ENCODE results near the gene OXNAD1. TPM values are rescaled to one million over a fixed set of nuclear protein-coding genes. Genes with fewer than 3 reads are reported as not detected.
"Not testable (repeated sequence)": the region's sequence is repeated elsewhere in the genome, so short reads cannot be mapped to it uniquely, and the experiment has no call there.

OXNAD1 gene
- polyA plus RNA-seq, 1 donor: 17.9 TPM

- no peak for DNase-seq
Measured at GRCh38 chr3:16304061-16305010, 39.3 kb downstream of the OXNAD1 start.

- no peak for DNase-seq
Measured at GRCh38 chr3:16305111-16305541, 40.1 kb downstream of the OXNAD1 start.

- no peak for DNase-seq
Measured at GRCh38 chr3:16307832-16308531, 43.0 kb downstream of the OXNAD1 start.

GRCh38 chr3:16308727-16309126 lies 43.7 kb downstream of the OXNAD1 start:
- DNase-seq: no peak

GRCh38 chr3:16309558-16309957 lies 44.5 kb downstream of the OXNAD1 start:
- DNase-seq: no peak

- not testable (repeated sequence) for DNase-seq
Measured at GRCh38 chr3:16310486-16310885, 45.5 kb downstream of the OXNAD1 start.

GRCh38 chr3:16311960-16312451 lies 47.0 kb downstream of the OXNAD1 start:
- no peak for DNase-seq

GRCh38 chr3:16313886-16314645 lies 49.1 kb downstream of the OXNAD1 start:
- DNase-seq: no peak

- DNase-seq: no peak
Measured at GRCh38 chr3:16315623-16316022, 50.6 kb downstream of the OXNAD1 start.

GRCh38 chr3:16316396-16316795 lies 51.4 kb downstream of the OXNAD1 start:
- DNase-seq: no peak

GRCh38 chr3:16316847-16317560 lies 52.0 kb downstream of the OXNAD1 start:
- no peak for DNase-seq

GRCh38 chr3:16317561-16317945 lies 52.5 kb downstream of the OXNAD1 start:
- no peak for DNase-seq

GRCh38 chr3:16318176-16318575 lies 53.2 kb downstream of the OXNAD1 start:
- DNase-seq: no peak

GRCh38 chr3:16319307-16319706 lies 54.3 kb downstream of the OXNAD1 start:
- no peak for DNase-seq

- DNase-seq: no peak
Measured at GRCh38 chr3:16319723-16320122, 54.7 kb downstream of the OXNAD1 start.

GRCh38 chr3:16320711-16321110 lies 55.7 kb downstream of the OXNAD1 start:
- no peak for DNase-seq

GRCh38 chr3:16322189-16322588 lies 57.2 kb downstream of the OXNAD1 start:
- DNase-seq: no peak

GRCh38 chr3:16323737-16324136 lies 58.7 kb downstream of the OXNAD1 start:
- DNase-seq: no peak

- no peak for DNase-seq
Measured at GRCh38 chr3:16325850-16326249, 60.8 kb downstream of the OXNAD1 start.

- no peak for DNase-seq
Measured at GRCh38 chr3:16326724-16327349, 61.8 kb downstream of the OXNAD1 start.

GRCh38 chr3:16328124-16328523 lies 63.1 kb downstream of the OXNAD1 start:
- DNase-seq: no peak
